NB4 (cell line): ENCODE data around the gene GPC5.

ENCODE experiments used
- DNase-seq: peaks from one replicate; pipeline ENCODE4 v3.0.0; 2010; ENCODE audit warnings: low read depth
- H3K4me3 ChIP-seq: one replicate; pipeline ENCODE4 v1.5.1; 2011; ENCODE audit warnings: mild to moderate bottlenecking, low read depth, low read length, moderate library complexity
- MYC ChIP-seq: IDR thresholded peaks from 2 replicates; pipeline ENCODE4 v1.6.1; 2011; ENCODE audit warnings: low read depth, low read length
- POLR2A ChIP-seq: IDR thresholded peaks from 2 replicates; pipeline ENCODE4 v1.6.1; 2011; ENCODE audit warnings: mild to moderate bottlenecking; ENCODE audit not compliant: insufficient read length; ENCODE audit errors: extremely low read depth
- TF ChIP-seq, protein P1 (sequence below): IDR thresholded peaks from 2 replicates; pipeline ENCODE4 v1.6.1; 2011; ENCODE audit warnings: low read depth, low read length
- TF ChIP-seq, protein P2 (sequence below): IDR thresholded peaks from one replicate; pipeline ENCODE4 v1.5.1; 2012; ENCODE audit warnings: low read depth, low read length

The GPC5 gene

GRCh38 chr13:92769046-92769445 is 1370.6 kb downstream of the GPC5 start:
- TF ChIP-seq MYC (no peak), POLR2A (no peak)
- TF ChIP-seq, protein P1, sequence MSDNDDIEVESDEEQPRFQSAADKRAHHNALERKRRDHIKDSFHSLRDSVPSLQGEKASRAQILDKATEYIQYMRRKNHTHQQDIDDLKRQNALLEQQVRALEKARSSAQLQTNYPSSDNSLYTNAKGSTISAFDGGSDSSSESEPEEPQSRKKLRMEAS: no peak
- TF ChIP-seq, protein P2, sequence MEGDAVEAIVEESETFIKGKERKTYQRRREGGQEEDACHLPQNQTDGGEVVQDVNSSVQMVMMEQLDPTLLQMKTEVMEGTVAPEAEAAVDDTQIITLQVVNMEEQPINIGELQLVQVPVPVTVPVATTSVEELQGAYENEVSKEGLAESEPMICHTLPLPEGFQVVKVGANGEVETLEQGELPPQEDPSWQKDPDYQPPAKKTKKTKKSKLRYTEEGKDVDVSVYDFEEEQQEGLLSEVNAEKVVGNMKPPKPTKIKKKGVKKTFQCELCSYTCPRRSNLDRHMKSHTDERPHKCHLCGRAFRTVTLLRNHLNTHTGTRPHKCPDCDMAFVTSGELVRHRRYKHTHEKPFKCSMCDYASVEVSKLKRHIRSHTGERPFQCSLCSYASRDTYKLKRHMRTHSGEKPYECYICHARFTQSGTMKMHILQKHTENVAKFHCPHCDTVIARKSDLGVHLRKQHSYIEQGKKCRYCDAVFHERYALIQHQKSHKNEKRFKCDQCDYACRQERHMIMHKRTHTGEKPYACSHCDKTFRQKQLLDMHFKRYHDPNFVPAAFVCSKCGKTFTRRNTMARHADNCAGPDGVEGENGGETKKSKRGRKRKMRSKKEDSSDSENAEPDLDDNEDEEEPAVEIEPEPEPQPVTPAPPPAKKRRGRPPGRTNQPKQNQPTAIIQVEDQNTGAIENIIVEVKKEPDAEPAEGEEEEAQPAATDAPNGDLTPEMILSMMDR: no peak
- H3K4me3 ChIP-seq: no peak overlapping the region
- DNase-seq: no peak

- H3K4me3 ChIP-seq: no peak overlapping the region
- TF ChIP-seq, protein P2: no peak
- TF ChIP-seq MYC: no peak
- no peak for TF ChIP-seq POLR2A
- TF ChIP-seq, protein P1: no peak
- DNase-seq: no peak
These were observed 1377.2 kb downstream of the GPC5 start for GRCh38 chr13:92775658-92776057.

GRCh38 chr13:92781965-92782690 is 1383.7 kb downstream of the GPC5 start:
- TF ChIP-seq, protein P2: no peak
- TF ChIP-seq MYC (no peak), POLR2A (no peak)
- TF ChIP-seq, protein P1: no peak
- DNase-seq: no peak
- H3K4me3 ChIP-seq: no peak overlapping the region

- H3K4me3 ChIP-seq: no peak overlapping the region
- no peak for DNase-seq
- TF ChIP-seq, protein P2: no peak
- TF ChIP-seq MYC: no peak
- no peak for TF ChIP-seq POLR2A
- TF ChIP-seq, protein P1: no peak
These were observed 1404.4 kb downstream of the GPC5 start for GRCh38 chr13:92802776-92803175.

DNA sequence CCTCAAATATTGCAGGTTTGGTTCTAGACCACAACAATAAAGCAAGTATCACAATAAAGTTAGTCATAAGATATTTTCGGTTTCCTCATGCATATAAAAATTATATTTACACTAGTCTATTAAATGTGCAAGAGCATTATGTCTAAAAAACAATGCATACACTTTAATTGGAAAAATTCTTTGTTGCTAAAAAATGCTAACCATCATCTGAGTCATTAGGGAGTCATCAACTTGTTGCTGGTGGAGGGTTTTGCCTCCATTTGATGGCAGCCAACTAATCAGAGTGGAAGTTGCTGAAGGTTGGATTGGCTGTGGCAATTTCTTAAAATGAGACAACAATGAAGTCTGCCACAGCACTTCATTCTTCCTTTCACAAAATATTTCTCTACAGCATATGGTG is 1405.9 kb downstream of the GPC5 start:
- H3K4me3 ChIP-seq: no peak overlapping the region
- DNase-seq: no peak
- TF ChIP-seq, protein P1: no peak
- TF ChIP-seq MYC: no peak
- TF ChIP-seq, protein P2: no peak
- TF ChIP-seq POLR2A: no peak
